Esophagus (tissue), 2 donors: ENCODE data around the gene C10orf143. TPM values are rescaled to one million over a fixed set of nuclear protein-coding genes. Genes with fewer than 3 reads are reported as not detected.

ENCODE experiments used
- H3K27ac ChIP-seq, 2 donors: one replicate each; pipeline ENCODE4 v1.5.1; 2013; ENCODE audit warnings: low read depth in 2 of 2, mild to moderate bottlenecking in 2 of 2, inconsistent platforms in 1 of 2, low read length in 1 of 2, moderate library complexity in 1 of 2
- H3K27me3 ChIP-seq, 2 donors: one replicate each; pipeline ENCODE4 v1.6.1; 2013; ENCODE audit warnings: low read length in 2 of 2, control low read depth in 1 of 2, mild to moderate bottlenecking in 1 of 2; ENCODE audit not compliant: insufficient read depth in 2 of 2, control insufficient read depth in 1 of 2
- H3K36me3 ChIP-seq, 2 donors: one replicate each; pipeline ENCODE4 v1.6.1; 2013; ENCODE audit warnings: low read length in 1 of 2; ENCODE audit not compliant: control insufficient read depth in 2 of 2, insufficient read depth in 2 of 2
- H3K4me1 ChIP-seq, 2 donors: one replicate each; pipeline ENCODE4 v1.6.1; 2013; ENCODE audit warnings: low read length in 1 of 2; ENCODE audit not compliant: control insufficient read depth in 2 of 2, insufficient read depth in 2 of 2
- H3K4me3 ChIP-seq, 2 donors: one replicate each; pipeline ENCODE4 v1.5.1; 2013; ENCODE audit warnings: low read length in 2 of 2, mild to moderate bottlenecking in 2 of 2, low read depth in 1 of 2, moderate library complexity in 1 of 2
- H3K9me3 ChIP-seq, 2 donors: one replicate each; pipeline ENCODE4 v1.6.1; 2013; ENCODE audit warnings: mild to moderate bottlenecking in 2 of 2, low read depth in 1 of 2, low read length in 1 of 2, moderate library complexity in 1 of 2; ENCODE audit not compliant: control insufficient read depth in 2 of 2, insufficient read depth in 1 of 2
- WGBS, 2 donors: extraction: QIAGEN DNeasy Blood & Tissue Kit; methylation state at CpG; one replicate each; pipeline ENCODE4 v1.1.7; 2013; 5-methylcytosine and 5-hydroxymethylcytosine counted together
- polyA plus RNA-seq, 2 donors: library from polyadenylated mRNA; stranded (reverse); fragments of 200-250 nt; gene quantifications; one replicate each; pipeline ENCODE4 v1.2.3, GENCODE V29; 2013
- donor health status: healthy with polysubstance abuse.
- donor health status: Bipolar disorder and iron deficiency.

Gene C10orf143
- polyA plus RNA-seq, 2 donors, result 3.7 to 6.3 TPM

DNA sequence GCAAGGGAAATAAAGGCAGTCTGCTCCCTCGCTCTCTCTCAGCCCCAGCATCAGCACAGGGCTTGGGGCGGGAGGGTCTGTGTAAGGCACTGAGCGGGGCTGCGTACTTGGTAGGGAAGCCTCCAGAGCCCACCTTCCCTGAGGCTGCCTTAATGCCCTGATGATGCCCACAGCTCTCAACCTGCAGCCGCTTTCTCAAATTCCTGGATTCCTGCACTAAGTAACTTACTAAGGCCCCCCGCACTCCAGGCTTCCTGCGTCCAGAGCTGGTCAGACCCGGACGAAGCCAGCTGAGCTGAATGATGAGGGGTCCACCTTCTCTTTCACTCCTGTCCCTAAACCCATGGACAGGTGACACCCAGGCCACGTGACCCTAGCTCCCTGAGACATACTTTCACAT lies 63.3 kb downstream of the C10orf143 start:
- Histone ChIP-seq H3K4me3 (no peak overlapping the region), H3K36me3 (no peaks in the 10 kb centered on the region), H3K9me3 (peaks cover 0 to 5% of the 10 kb centered on the region in 2 donors), H3K4me1 (no peaks in the 10 kb centered on the region), H3K27me3 (no peaks in the 10 kb centered on the region), H3K27ac (no peak overlapping the region)
- 79 to 82% methylated on average over 10 of the region's 10 CpGs for WGBS, 2 donors

DNA sequence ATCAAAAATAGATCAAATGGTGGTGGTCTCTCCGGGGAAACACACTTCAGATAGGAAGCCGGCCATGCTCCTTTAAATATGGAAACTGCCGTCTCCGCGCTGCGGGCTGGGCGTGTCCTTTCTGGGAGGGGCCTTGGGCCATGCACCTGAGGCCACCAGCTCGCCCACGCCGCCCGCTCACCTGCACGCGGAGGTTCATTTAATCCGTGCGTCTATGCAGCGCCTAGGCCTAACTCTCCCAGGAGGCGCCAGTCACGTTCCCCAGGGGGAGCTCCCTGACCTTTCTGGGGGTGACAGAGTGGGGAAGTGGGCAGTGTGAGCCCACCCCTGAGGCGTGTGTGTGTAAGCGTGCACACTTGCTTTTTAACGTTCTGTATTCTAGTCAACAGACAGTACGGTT lies 64.0 kb downstream of the C10orf143 start:
- no peaks in the 10 kb centered on the region for H3K27me3 ChIP-seq
- WGBS, 2 donors, result 75 to 81% methylated on average over 22 of the region's 22 CpGs

DNA sequence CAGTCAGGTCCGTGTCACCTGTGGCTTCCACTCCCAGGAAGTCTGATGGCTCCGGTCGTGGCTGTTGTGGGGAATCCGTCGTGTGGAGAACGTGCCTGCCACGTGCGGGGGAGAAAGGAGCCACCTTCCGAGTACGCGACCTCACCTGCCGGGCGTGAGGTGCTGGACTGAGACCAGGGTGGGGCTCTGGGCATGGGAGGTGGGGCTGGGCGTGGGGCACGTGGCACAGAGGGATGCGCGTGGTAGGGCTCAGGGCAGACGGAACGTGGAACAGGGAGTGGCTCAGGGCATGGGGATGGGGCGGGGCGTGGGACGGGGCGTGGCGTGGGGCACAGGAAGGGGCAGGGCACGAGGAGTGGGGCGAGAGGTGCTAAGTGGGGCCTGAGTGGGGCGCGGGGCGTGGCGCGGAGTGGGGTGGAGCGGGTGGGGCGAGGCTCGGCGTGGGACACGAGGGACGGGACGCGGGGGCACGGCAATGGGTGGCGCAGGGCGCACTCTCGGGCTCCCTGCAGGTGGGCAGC lies 64.8 kb downstream of the C10orf143 start:
- Histone ChIP-seq H3K4me3 (no peak overlapping the region), H3K27me3 (no peaks in the 10 kb centered on the region)
- 92 to 94% methylated on average over 43 of the region's 43 CpGs for WGBS, 2 donors

More for the DNA sequence above, 64.0 kb downstream of the C10orf143 start:
- Histone ChIP-seq H3K36me3 (no peaks in the 10 kb centered on the region), H3K4me3 (no peak overlapping the region), H3K27ac (no peak overlapping the region), H3K4me1 (no peaks in the 10 kb centered on the region), H3K9me3 (peaks cover 0 to 5% of the 10 kb centered on the region in 2 donors)

DNA sequence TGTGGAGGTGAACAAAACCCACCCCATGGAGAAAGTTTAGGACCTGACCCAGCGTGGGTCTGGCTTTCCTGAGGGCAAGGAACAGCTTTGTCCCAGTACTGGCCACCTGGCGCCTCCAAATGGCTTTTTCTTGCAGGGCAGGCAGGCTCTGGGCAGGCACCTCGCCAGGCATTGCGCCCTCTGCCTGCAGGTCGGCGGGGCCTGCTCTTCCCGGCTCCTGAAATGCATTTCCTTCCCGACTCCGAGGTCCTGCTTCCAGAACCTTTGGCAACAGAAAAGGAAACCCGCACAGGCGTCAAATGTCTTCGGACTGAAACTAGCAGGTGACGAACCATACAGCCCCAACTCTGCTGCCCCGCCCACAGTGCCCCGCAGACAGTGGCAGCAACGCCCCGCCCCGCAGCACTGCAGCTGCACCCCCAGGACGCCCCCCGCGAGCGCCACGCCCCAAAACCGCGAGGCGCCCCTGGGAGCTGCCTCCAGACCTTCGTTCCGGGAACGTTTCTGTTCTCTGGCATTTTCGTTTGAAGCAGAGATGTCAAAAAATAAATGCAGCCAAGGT lies 65.5 kb downstream of the C10orf143 start:
- no peak overlapping the region for H3K4me3 ChIP-seq
- no peaks in the 10 kb centered on the region for H3K27me3 ChIP-seq
- no peak overlapping the region for H3K27ac ChIP-seq
- no peaks in the 10 kb centered on the region for H3K4me1 ChIP-seq
- WGBS, 2 donors, result 53 to 59% methylated on average over 26 to 30 of the region's 30 CpGs
- peaks cover 0 to 5% of the 10 kb centered on the region in 2 donors for H3K9me3 ChIP-seq
- H3K36me3 ChIP-seq, result no peaks in the 10 kb centered on the region

More for the DNA sequence above, 64.8 kb downstream of the C10orf143 start:
- H3K27ac ChIP-seq, result no peak overlapping the region
- no peaks in the 10 kb centered on the region for H3K4me1 ChIP-seq
- no peaks in the 10 kb centered on the region for H3K36me3 ChIP-seq
- peaks cover 0 to 5% of the 10 kb centered on the region in 2 donors for H3K9me3 ChIP-seq

DNA sequence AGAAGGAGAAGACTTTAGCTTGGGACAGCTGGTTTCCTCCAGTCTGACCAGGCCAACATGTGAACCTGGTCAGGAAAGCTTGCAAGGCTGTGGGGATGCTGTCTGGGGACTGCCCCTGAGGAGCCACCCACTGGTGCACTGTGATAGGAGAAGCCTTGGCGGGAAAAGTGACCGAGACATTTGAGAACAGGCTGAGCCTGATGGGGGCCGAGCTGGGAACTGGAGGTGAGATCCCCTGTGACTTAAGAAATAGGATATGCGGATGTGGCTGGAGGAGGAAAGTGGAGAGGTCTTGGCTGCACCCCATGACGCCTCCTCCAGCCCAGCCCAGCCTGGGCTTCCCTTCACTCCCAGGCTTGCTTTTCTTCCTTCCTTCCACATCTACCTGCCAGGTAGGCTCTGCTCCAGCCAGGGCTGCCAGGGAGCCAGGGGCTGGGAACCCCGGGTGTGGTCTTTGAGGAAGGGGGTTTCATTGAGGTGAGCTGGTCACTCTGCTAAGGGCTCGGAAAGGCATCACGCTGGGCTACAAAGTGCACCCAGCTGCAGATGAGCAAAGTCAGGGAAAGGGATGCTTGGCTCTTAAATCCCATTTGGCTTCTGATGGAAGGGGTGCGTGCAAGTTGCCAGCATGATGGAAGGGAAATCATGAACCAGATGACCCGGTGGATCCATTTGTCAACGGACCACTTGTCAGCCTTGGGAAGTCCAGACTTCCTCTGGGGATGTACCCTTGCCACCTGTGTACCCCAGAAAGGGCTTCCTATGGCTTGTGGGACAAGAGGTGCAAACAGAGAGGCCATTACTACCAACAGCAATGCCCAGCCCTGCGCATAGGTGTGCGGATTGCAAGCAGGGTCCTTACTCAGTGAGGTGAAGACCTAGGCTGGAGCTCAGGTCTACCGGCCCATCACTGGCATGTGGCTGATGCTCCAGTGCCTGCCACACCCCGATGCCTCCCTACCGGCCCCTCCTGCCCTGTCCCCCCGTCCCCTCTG lies 66.3 kb downstream of the C10orf143 start:
- H3K4me1 ChIP-seq, result no peaks in the 10 kb centered on the region
- no peak overlapping the region for H3K4me3 ChIP-seq
- H3K27ac ChIP-seq, result no peak overlapping the region
- 79 to 83% methylated on average over 17 of the region's 17 CpGs for WGBS, 2 donors
- H3K27me3 ChIP-seq, result no peaks in the 10 kb centered on the region
- no peaks in the 10 kb centered on the region for H3K36me3 ChIP-seq
- H3K9me3 ChIP-seq, result peaks cover 0 to 3% of the 10 kb centered on the region in 2 donors

DNA sequence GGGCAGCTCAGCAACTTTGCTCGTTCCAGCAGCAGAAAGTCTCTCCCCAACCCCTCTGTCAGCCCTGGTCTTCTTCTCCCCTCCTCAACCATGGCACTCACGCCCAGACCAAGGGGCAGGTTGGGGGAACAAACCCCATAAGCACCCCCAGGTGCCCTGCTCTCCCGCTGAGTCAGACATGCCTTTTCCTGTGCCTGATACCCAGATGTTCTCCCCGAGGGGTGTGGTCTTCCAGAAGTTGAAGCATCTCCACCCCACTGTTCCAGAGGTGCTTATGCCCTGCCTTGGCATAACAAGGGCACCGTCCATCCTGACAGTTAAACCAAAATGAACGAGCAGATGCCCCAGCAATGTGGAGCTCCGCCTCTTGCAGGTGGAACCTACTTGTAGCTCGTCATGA lies 67.1 kb downstream of the C10orf143 start:
- 68 to 69% methylated on average over 8 of the region's 8 CpGs for WGBS, 2 donors
- H3K27me3 ChIP-seq, result no peaks in the 10 kb centered on the region

DNA sequence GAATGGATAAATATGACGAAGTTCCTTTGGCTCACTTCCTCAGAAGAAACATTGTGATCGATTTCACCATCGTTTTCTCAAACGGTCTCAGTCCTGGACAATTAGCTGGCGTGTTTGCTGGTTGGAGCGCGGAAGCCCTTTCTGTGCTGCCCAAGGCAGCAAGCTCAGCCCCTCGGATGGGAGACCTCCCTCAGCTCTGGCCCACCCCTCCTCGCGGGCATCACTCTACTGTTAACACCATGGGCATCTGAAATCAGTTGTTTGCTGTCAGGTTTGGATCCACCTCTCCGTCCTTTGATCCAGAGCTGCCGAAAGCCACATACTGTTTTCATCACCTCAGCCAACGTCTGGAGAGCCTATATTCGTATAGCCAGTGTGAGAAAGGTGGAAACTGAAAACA lies 68.2 kb downstream of the C10orf143 start:
- no peak overlapping the region for H3K4me3 ChIP-seq
- WGBS, 2 donors, result 52 to 58% methylated on average over 14 of the region's 14 CpGs
- H3K27me3 ChIP-seq, result no peaks in the 10 kb centered on the region
- no peaks in the 10 kb centered on the region for H3K36me3 ChIP-seq
- H3K4me1 ChIP-seq, result no peaks in the 10 kb centered on the region
- H3K27ac ChIP-seq, result no peak overlapping the region
- H3K9me3 ChIP-seq, result peaks cover 0 to 3% of the 10 kb centered on the region in 2 donors

More for the DNA sequence above, 67.1 kb downstream of the C10orf143 start:
- no peak overlapping the region for H3K27ac ChIP-seq
- H3K4me3 ChIP-seq, result no peak overlapping the region
- H3K4me1 ChIP-seq, result no peaks in the 10 kb centered on the region
- H3K9me3 ChIP-seq, result peaks cover 0 to 3% of the 10 kb centered on the region in 2 donors
- no peaks in the 10 kb centered on the region for H3K36me3 ChIP-seq

DNA sequence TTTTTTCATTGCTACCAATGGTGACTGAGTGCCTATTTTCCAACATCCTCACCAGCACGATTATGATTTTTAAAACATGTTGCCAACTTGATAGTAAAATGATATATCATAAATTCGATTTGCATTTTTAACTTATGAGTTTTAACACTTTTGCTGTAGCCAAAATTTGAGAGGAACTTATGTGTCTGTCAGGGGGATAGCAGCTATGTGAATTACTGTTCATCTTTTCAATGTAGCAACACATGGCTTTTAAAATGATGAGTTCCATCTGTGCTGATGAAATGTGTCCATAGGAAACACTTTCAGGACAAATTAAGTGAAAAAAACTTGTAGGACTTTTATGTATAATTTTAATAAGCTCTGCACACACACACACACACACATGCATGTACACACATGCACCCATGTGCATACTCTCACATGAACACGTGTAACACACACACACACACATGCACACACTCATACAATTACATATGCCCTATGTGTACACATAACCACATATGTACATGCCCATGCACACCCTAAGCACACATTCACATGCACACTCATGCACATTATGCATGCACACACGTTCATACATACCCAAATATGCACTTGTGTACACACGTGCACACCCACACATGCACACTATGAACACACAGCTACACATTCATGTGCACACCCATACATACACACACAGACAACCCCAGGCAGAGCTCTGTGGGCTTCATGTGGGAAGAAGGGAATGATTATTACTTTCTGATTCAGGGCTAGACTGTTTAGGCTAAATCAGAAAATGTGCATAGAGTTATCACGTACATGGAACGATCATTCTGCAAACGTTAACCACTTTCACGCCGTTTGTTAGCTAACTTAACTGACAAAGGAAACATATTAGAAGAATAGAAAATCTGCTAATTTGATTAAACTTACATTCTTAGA lies 68.9 kb downstream of the C10orf143 start:
- no peak overlapping the region for H3K4me3 ChIP-seq
- H3K9me3 ChIP-seq, result peaks cover 0 to 3% of the 10 kb centered on the region in 2 donors
- H3K4me1 ChIP-seq, result no peaks in the 10 kb centered on the region
- no peaks in the 10 kb centered on the region for H3K27me3 ChIP-seq
- no peaks in the 10 kb centered on the region for H3K36me3 ChIP-seq
- WGBS, 2 donors, result 72 to 74% methylated on average over 10 of the region's 10 CpGs
- no peak overlapping the region for H3K27ac ChIP-seq

DNA sequence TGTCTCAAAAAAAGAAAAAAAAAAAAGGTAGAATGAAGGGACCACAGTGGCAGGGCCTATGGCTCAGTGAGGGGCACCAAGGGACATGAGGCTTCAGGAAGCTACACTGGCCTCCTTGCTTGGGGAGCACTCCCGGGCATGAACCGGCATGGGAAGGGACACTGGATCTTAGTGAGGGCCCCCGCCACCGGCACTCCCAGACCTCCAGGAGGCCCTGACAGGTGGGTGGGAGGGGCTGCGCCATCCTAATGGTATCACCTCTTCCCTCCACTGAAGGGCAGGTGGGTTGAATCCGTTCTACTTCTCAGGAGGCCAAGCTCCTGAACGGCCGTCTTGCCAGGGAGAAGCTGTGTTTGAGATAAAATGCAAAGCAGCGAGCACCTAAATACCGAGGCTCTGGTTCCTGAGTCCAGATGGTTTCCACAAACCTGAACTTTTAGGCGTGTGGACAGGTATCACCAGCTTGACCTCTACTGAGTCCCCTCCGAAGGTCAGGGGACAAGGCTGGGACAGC lies 69.8 kb downstream of the C10orf143 start:
- WGBS, 2 donors, result 79 to 85% methylated on average over 12 of the region's 12 CpGs

More for the DNA sequence above, 69.8 kb downstream of the C10orf143 start:
- H3K4me1 ChIP-seq, result no peaks in the 10 kb centered on the region
- peaks cover 0 to 3% of the 10 kb centered on the region in 2 donors for H3K9me3 ChIP-seq
- H3K4me3 ChIP-seq, result no peak overlapping the region
- no peaks in the 10 kb centered on the region for H3K27me3 ChIP-seq
- H3K27ac ChIP-seq, result no peak overlapping the region
- H3K36me3 ChIP-seq, result no peaks in the 10 kb centered on the region
